NCI-H146 (cell line): ENCODE results near the gene TBX19.

Source experiments
- DNase-seq: peaks from one replicate; lab custom pipeline; 2025; lab: John Stamatoyannopoulos, UW

Gene TBX19

DNA sequence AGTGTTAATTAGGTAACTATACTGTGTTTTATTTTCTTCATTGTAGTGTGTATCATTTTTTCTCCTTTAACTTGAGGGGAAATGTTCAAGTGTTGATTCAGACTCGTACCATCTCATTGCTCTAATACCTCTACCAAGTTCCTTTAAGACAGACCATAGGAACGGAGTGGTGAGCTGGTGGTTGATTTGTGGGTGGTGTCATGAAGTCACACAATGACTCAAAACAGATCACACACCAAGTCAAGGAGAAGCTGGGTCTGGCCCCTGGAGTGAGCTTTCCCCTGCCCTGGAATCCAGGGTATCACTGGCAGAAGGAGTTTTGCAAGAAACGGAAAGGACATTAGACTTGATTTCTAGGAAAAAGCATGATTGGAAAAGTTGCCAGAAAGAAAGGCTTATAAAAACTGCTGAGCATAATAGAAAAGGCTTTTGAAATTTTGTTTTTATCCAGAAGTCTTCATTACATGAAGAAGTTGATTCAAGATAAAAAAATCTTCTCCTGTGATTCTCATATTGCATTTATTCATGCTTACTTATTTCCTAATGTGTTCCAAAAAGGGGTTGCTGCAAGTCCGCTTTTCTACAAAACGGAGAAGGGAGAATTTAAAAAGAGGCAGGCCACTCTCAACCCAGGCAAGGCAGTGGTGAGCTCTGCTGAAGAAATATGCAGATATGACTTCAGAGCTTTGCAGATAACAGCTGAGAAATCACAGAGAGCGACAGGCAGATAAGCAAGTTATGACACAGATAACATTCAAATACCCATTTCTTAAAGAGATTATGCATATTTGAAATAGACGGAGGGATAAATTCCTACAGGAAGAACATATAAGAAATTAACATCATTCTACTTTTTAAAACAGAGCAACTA, 79.7 kb downstream of the TBX19 start:
- DNase-seq: no peak

DNA sequence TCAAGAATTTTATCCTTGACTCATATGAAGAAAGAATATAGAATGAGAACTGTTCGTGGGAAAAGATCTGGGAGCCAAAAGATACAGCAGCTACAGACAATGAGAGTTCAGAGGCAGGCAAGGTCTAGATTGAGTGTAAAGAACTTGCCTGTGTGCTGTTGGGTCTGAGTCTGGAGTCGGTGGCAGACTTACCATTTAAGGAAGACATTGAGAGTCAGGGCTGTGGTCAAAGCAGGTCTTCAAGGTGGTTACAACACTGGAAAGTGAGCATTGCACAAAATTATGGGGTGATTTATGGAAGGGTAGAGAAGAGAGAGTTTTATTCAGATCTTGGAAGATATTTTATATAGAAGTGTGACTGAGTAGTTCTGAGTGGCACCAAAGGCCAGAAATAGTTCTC, 80.6 kb downstream of the TBX19 start:
- DNase-seq: no peak

DNA sequence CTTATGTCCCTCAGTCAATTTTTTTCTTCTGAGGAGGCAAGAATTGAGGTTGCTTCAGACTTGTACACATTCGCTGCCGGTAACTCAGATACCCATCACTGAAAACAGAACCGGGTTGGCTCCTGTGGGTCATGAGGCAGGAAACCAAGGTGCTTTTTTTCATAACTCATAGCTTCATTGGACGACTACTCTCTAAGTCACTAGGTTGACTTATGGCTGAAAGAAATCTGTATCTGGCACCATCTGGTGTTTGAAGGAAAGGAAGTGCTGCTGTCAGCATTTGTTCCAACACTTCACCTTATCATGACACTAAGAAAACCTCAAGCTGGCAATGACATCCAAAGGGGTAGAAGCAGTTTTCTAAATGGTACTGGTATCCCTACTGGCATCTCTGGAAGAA, 82.3 kb downstream of the TBX19 start:
- no peak for DNase-seq
